Measurements from ENCODE around the gene PARS2.

The PARS2 gene

GRCh38 chr1:54764133-54764921 is at the start of gene PARS2:
Gene PARS2 (minus strand): TSS chr1:54764523. CDS start chr1:54759161, 5,362 bp downstream.
- peak; percentile 100 for DNase-seq

- no peak for DNase-seq
These were observed 49.8 kb upstream of the PARS2 start for GRCh38 chr1:54814126-54814498.

- DNase-seq = no peak
These were observed 49.3 kb upstream of the PARS2 start for GRCh38 chr1:54813485-54814125.

- DNase-seq = no peak
These were observed 48.6 kb upstream of the PARS2 start for GRCh38 chr1:54812801-54813484.

- DNase-seq = no peak
These were observed 47.7 kb upstream of the PARS2 start for GRCh38 chr1:54811739-54812655.

GRCh38 chr1:54811066-54811465 is 46.7 kb upstream of the PARS2 start:
- no peak for DNase-seq

- peak; percentile 63 for DNase-seq
These were observed 46.0 kb upstream of the PARS2 start for GRCh38 chr1:54810153-54810942.

- DNase-seq = no peak
These were observed 45.3 kb upstream of the PARS2 start for GRCh38 chr1:54809496-54810074.

GRCh38 chr1:54808443-54809207 is 44.3 kb upstream of the PARS2 start:
- no peak for DNase-seq

GRCh38 chr1:54807756-54808155 is 43.4 kb upstream of the PARS2 start:
- no peak for DNase-seq

GRCh38 chr1:54806931-54807611 is 42.7 kb upstream of the PARS2 start:
- no peak for DNase-seq

- DNase-seq = no peak
These were observed 41.7 kb upstream of the PARS2 start for GRCh38 chr1:54805981-54806381.

GRCh38 chr1:54805466-54805865 is 41.1 kb upstream of the PARS2 start:
- DNase-seq = no peak

GRCh38 chr1:54804471-54805132 is 40.3 kb upstream of the PARS2 start:
- DNase-seq = no peak

GRCh38 chr1:54803761-54804470 is 39.6 kb upstream of the PARS2 start:
- DNase-seq = no peak

- DNase-seq = peak; percentile 67
These were observed 36.8 kb upstream of the PARS2 start, which contains the start of gene TTC22 for GRCh38 chr1:54800899-54801759. Gene TTC22 (minus strand): TSS chr1:54801323. CDS start chr1:54801163, 160 bp downstream.

- DNase-seq = no peak
These were observed 35.9 kb upstream of the PARS2 start for GRCh38 chr1:54800041-54800898.
